ENCODE results near the gene ANKRD37. TPM values are rescaled to one million over a fixed set of nuclear protein-coding genes. Genes with fewer than 3 reads are reported as not detected.

ANKRD37 gene
- total and polyA plus RNA-seq, 9 of the 15 experiments (the other 6 are each of a cell fraction or from before 2014, with no cell fraction given) = 1.3 to 53.7 (median 3.6) TPM

DNA sequence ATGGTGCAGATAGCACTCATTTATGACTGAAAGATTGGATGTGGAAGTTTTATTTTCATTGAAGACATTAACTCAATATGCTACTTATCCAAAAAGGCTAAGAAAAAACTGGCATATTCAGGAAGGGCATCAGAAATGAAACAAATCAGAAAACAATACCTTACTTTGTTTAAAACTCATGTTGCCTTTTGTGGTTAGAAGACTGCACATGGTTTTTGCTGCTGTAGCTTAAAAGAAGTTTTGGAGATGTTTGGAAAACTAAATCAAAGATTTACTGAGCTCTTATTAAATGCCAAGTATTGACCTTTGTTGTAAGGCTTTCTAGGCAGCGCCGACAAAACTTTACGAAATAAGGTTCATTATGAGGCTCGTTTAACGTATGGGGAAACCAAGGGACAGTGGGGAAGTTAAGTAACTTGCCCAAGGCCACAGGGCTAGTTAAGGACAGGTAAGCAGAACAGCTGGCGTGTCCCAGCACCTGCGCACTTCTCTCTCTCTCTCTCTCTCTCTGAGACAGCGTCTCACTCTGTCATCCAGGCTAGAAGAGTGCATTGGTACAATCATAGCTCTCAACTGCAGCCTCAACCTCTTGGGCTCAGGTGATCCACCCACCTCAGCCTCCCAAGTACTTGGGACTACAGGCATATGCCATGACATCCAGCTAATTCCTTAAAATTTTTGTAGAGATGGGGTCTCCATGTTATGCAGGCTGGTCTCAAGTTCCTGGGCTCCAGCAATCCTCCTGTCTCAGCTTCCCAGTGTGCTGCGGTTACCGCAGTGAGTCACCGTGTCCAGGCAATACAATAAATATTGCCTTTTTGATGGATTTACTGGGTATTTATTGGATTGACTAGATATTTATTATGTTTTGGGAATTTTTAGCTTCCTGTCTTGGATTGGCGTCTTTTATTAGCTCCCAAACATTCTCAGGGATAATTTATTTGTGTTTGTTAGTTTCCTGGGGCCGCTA, 17.0 kb upstream of the ANKRD37 start:
- no peak overlapping the region for H3K27ac ChIP-seq (ENCODE audit: extremely low read depth, low read depth, low read length)
- POLR2A ChIA-PET = interaction anchor here (0.8 to 2.4 kb wide), 3 partner anchors 11 to 404 kb away, joined by 3 to 5 read pairs (median 3); no protein-coding TSS in a partner anchor
- 80% methylated on average over 12 of the region's 13 CpGs for WGBS (ENCODE audit: insufficient coverage, low coverage, missing lambda C conversion rate)

More for the DNA sequence above, 17.0 kb upstream of the ANKRD37 start:
- BruUV-seq (replicated peaks) = no TSS peak
- CTCF ChIA-PET (ENCODE audit: low intra/inter-chr PET ratio) = no interaction called here
- H3K4me3 ChIP-seq = no peak overlapping the region
- intact Hi-C loops (cut with micrococcal nuclease) = no loop called here
- no peak for ATAC-seq
- in situ Hi-C loops (cut with MboI) = no loop called here
- no peaks in the 10 kb centered on the region for H4K20me1 ChIP-seq (replicated peaks; ENCODE audit: control insufficient read depth, insufficient read depth, low read length)
- H3K36me3 ChIP-seq (ENCODE audit: control insufficient read depth, insufficient read depth, low read length) = no peaks in the 10 kb centered on the region
- FAIRE-seq = no peak
- peaks cover 0 to 2% of the 10 kb centered on the region in 2 experiments; a peak in 2 of 5 replicates for H3K4me1 ChIP-seq (replicated peaks in 1 of 2; ENCODE audit: control insufficient read depth in 2 of 2, insufficient read depth in 2 of 2, low read length in 2 of 2)
- H3K9me3 ChIP-seq (replicated peaks; ENCODE audit: control insufficient read depth, insufficient read depth, low read depth, low read length) = no peaks in the 10 kb centered on the region
- H3K4me2 ChIP-seq (ENCODE audit: insufficient read depth, low read length) = no peak overlapping the region
- no peak overlapping the region for H3K9ac ChIP-seq (ENCODE audit: insufficient read depth in 1 of 2, low read depth in 2 of 2, low read length in 2 of 2)
- H3K27me3 ChIP-seq (ENCODE audit: control insufficient read depth in 2 of 2, insufficient read depth in 2 of 2, low read length in 2 of 2) = no peaks in the 10 kb centered on the region
- no peaks in the 10 kb centered on the region for H3K79me2 ChIP-seq (ENCODE audit: control insufficient read depth, insufficient read depth, low read length)
- no peak overlapping the region for H2AFZ ChIP-seq (ENCODE audit: low read depth, low read length)
- no peaks in the 10 kb centered on the region for H3K9me1 ChIP-seq (ENCODE audit: control insufficient read depth, insufficient read depth, low read length)
- DNase-seq (ENCODE audit: extremely low read depth in 1 of 4, low spot score in 3 of 4) = no peak
- TF ChIP-seq KLF16 (IDR thresholded peaks at IDR 0.05) = no peak
- TF ChIP-seq FOXJ2 (tag; IDR thresholded peaks at IDR 0.05) = no peak
- no peak for TF ChIP-seq MLX (CRISPR knock-in tag; conservative IDR thresholded peaks at IDR 0.05)
- TF ChIP-seq, protein P1, sequence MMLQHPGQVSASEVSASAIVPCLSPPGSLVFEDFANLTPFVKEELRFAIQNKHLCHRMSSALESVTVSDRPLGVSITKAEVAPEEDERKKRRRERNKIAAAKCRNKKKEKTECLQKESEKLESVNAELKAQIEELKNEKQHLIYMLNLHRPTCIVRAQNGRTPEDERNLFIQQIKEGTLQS (IDR thresholded peaks at IDR 0.05) = no peak
- TF ChIP-seq, protein P1 (CRISPR knock-in tag; conservative IDR thresholded peaks at IDR 0.05) = no peak
- no peak for TF ChIP-seq ZNF589 (CRISPR knock-in tag; IDR thresholded peaks at IDR 0.05; ENCODE audit: low read depth)
- no peak for TF ChIP-seq PML (IDR thresholded peaks at IDR 0.05; ENCODE audit: low read length)
- no peak for TF ChIP-seq ETS2 (tag; IDR thresholded peaks at IDR 0.05; ENCODE audit: borderline replicate concordance, poor library complexity, severe bottlenecking)
- TF ChIP-seq LARP7 (IDR thresholded peaks at IDR 0.05) = no peak
- no peak for TF ChIP-seq KHSRP (IDR thresholded peaks at IDR 0.05)
- TF ChIP-seq ERF (CRISPR knock-in tag; IDR thresholded peaks at IDR 0.05) = no peak
- TF ChIP-seq ELF1 (tag; IDR thresholded peaks at IDR 0.05) = no peak
- TF ChIP-seq STAT5A (IDR thresholded peaks at IDR 0.05; ENCODE audit: borderline replicate concordance, low read length) = no peak
- no peak for TF ChIP-seq SNIP1 (IDR thresholded peaks at IDR 0.05; ENCODE audit: low read depth)
- TF ChIP-seq GABPB1 (CRISPR knock-in tag; IDR thresholded peaks at IDR 0.05) = no peak
- TF ChIP-seq, protein P2, sequence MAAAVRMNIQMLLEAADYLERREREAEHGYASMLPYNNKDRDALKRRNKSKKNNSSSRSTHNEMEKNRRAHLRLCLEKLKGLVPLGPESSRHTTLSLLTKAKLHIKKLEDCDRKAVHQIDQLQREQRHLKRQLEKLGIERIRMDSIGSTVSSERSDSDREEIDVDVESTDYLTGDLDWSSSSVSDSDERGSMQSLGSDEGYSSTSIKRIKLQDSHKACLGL (CRISPR knock-in tag; IDR thresholded peaks at IDR 0.05; ENCODE audit: borderline replicate concordance, poor library complexity, severe bottlenecking) = no peak
- no peak for TF ChIP-seq MCM7 (IDR thresholded peaks at IDR 0.05)
- TF ChIP-seq, protein P3, sequence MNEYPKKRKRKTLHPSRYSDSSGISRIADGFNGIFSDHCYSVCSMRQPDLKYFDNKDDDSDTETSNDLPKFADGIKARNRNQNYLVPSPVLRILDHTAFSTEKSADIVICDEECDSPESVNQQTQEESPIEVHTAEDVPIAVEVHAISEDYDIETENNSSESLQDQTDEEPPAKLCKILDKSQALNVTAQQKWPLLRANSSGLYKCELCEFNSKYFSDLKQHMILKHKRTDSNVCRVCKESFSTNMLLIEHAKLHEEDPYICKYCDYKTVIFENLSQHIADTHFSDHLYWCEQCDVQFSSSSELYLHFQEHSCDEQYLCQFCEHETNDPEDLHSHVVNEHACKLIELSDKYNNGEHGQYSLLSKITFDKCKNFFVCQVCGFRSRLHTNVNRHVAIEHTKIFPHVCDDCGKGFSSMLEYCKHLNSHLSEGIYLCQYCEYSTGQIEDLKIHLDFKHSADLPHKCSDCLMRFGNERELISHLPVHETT (CRISPR knock-in tag; conservative IDR thresholded peaks at IDR 0.05 in 1 of 2, IDR thresholded peaks at IDR 0.05 in 1 of 2) = no peak

Data from K562 (cell line).